HepG2 (cell line): Measurements from ENCODE around the gene CSMD2. TPM values are rescaled to one million over a fixed set of nuclear protein-coding genes. Genes with fewer than 3 reads are reported as not detected.

Experiments used
- ATAC-seq: fragments of 200-7000 bp; cut with Tn5 transposase; 3 replicates; pipeline ENCODE4 v1.9.1; 2020; ENCODE audit warnings: mild to moderate bottlenecking, moderate library complexity
- BruUV-seq: library from RNA; stranded (reverse); fragments of 400-500 nt; replicated peaks from 2 replicates; lab custom pipeline; 2021; lab: Mats Ljungman, UMichigan
- CTCF ChIA-PET: fragments of 300-600 bp; formaldehyde crosslinking; extraction: SDS; loops from one replicate; lab custom pipeline; 2021; ENCODE audit warnings: low total read pairs, inconsistent platforms, low intra/inter-chr PET ratio; lab: Yijun Ruan, JAX
- POLR2A ChIA-PET: fragments of 350-600 bp; sonication (Branson Sonifier 250); formaldehyde crosslinking; loops from one replicate; lab custom pipeline; 2020; ENCODE audit warnings: antibody characterized with exemption, inconsistent platforms; lab: Yijun Ruan, JAX
- DNase-seq: peaks from one replicate; pipeline ENCODE4 v3.0.0-alpha.2; 2015; ENCODE audit warnings: low spot score
- FAIRE-seq: peaks from 3 replicates; lab custom pipeline; 2011; peaks lifted over from hg19 to GRCh38; lab: Jason Lieb, UNC
- H2AFZ ChIP-seq: one replicate; pipeline ENCODE4 v1.6.1; 2011; ENCODE audit warnings: low read length, inconsistent platforms
- H3K27ac ChIP-seq: fragments of 300-600 bp; 3 replicates; pipeline ENCODE4 v1.8.0; 2011; ENCODE audit warnings: mixed run types, mild to moderate bottlenecking, mixed read lengths, low read length, inconsistent platforms; ENCODE audit not compliant: insufficient read depth; ENCODE audit errors: extremely low read length
- H3K27me3 ChIP-seq, 2 experiments: fragments of 200-600 bp in 1 of 2; 2 replicates in 1 of 2; 3 replicates in 1 of 2; pipeline versions ENCODE4 v1.6.0 to v1.8.0; 2011; ENCODE audit warnings: low read length in 2 of 2, mild to moderate bottlenecking in 2 of 2, moderate library complexity in 2 of 2, inconsistent platforms in 1 of 2; ENCODE audit not compliant: insufficient read depth in 2 of 2, control insufficient read depth in 1 of 2
- H3K36me3 ChIP-seq, 2 experiments: fragments of 200-600 bp in 1 of 2; replicated peaks in 1 of 2; 2 replicates in 1 of 2; 3 replicates in 1 of 2; pipeline versions ENCODE4 v1.5.1 to v1.8.0; 2011; ENCODE audit warnings: low read length in 2 of 2, inconsistent platforms in 1 of 2; ENCODE audit not compliant: insufficient read depth in 2 of 2, control insufficient read depth in 1 of 2
- H3K4me1 ChIP-seq: 2 replicates; pipeline ENCODE4 v1.5.1; 2012; ENCODE audit warnings: low read length, inconsistent platforms; ENCODE audit not compliant: insufficient read depth
- H3K4me2 ChIP-seq: 2 replicates; pipeline ENCODE4 v1.6.0; 2011; ENCODE audit warnings: low read depth, low read length, inconsistent platforms
- H3K4me3 ChIP-seq, 3 experiments: fragments of 200-600 bp in 1 of 3; sonication (generic), shearing (Covaris generic) in 1 of 3; replicated peaks in 1 of 3; 2 replicates each; pipeline ENCODE4 v1.5.1; 2011 to 2016; ENCODE audit warnings: low read length in 3 of 3, inconsistent platforms in 2 of 3, low read depth in 2 of 3, mild to moderate bottlenecking in 2 of 3, control low read depth in 1 of 3, mixed read lengths in 1 of 3; ENCODE audit not compliant: insufficient read depth in 1 of 3
- H3K79me2 ChIP-seq: one replicate; pipeline ENCODE4 v1.6.1; 2011; ENCODE audit warnings: low read length, inconsistent platforms; ENCODE audit not compliant: insufficient read depth
- H3K9ac ChIP-seq: 2 replicates; pipeline ENCODE4 v1.6.0; 2011; ENCODE audit warnings: mild to moderate bottlenecking, low read depth, low read length, inconsistent platforms; ENCODE audit not compliant: insufficient read depth
- H3K9me3 ChIP-seq: 2 replicates; pipeline ENCODE4 v1.5.1; 2012; ENCODE audit warnings: mild to moderate bottlenecking, low read length
- H4K20me1 ChIP-seq: 2 replicates; pipeline ENCODE4 v1.6.0; 2011; ENCODE audit warnings: inconsistent platforms, mild to moderate bottlenecking, low read length, moderate library complexity; ENCODE audit not compliant: insufficient read depth
- ASH2L ChIP-seq: fragments of 300-600, 200-600 bp; sonication (generic); IDR thresholded peaks from 2 replicates; pipeline ENCODE4 v1.7.0; 2017; ENCODE audit warnings: low read depth, mild to moderate bottlenecking, moderate library complexity, mixed read lengths, low read length; ENCODE audit not compliant: insufficient read length
- BCLAF1 ChIP-seq: fragments of 450-650 bp; IDR thresholded peaks from 2 replicates; pipeline ENCODE4 v1.6.1; 2017; ENCODE audit warnings: mild to moderate bottlenecking
- EP300 ChIP-seq, 3 experiments: sonication (generic) in 1 of 3; formaldehyde crosslinking in 1 of 3; IDR thresholded peaks; 2 replicates each; pipeline versions ENCODE4 v1.5.1 to v1.6.1; 2011 to 2020; ENCODE audit warnings: low read depth in 2 of 3, low read length in 2 of 3, borderline replicate concordance in 1 of 3, improper control_type of control experiment in 1 of 3, mild to moderate bottlenecking in 1 of 3, missing genetic modification reagents in 1 of 3, moderate library complexity in 1 of 3
- ERF ChIP-seq: IDR thresholded peaks from 2 replicates; pipeline ENCODE4 v1.6.1; 2018; ENCODE audit warnings: missing biosample characterization, missing genetic modification reagents
- HDAC1 ChIP-seq: sonication (generic); formaldehyde crosslinking; IDR thresholded peaks from 2 replicates; pipeline ENCODE4 v1.5.1; 2020; ENCODE audit warnings: mild to moderate bottlenecking, missing genetic modification reagents
- KDM5A ChIP-seq: fragments of 200-600 bp; sonication (generic); IDR thresholded peaks from 2 replicates; pipeline ENCODE4 v1.7.0; 2018; ENCODE audit warnings: antibody characterized with exemption, mild to moderate bottlenecking, low read length, borderline replicate concordance
- KMT2A ChIP-seq: sonication (generic); formaldehyde crosslinking; IDR thresholded peaks from 2 replicates; pipeline ENCODE4 v1.4.0; 2020; ENCODE audit warnings: missing genetic modification reagents
- MEIS1 ChIP-seq: sonication (generic); formaldehyde crosslinking; IDR thresholded peaks from 2 replicates; pipeline ENCODE4 v1.9.0; 2021; ENCODE audit warnings: mild to moderate bottlenecking, missing genetic modification reagents, moderate library complexity, borderline replicate concordance
- MIER3 ChIP-seq: IDR thresholded peaks from 2 replicates; pipeline ENCODE4 v1.6.1; 2016; ENCODE audit warnings: missing compliant biosample characterization, borderline replicate concordance
- POLR2AphosphoS5 ChIP-seq: IDR thresholded peaks from 2 replicates; pipeline ENCODE4 v1.6.1; 2012; ENCODE audit warnings: low read depth, low read length
- PRMT3 ChIP-seq: sonication (generic); formaldehyde crosslinking; IDR thresholded peaks from 2 replicates; pipeline ENCODE4 v1.8.1; 2022; ENCODE audit warnings: low read depth, mild to moderate bottlenecking, moderate library complexity, missing genetic modification reagents, borderline replicate concordance
- SETDB1 ChIP-seq: sonication (generic); formaldehyde crosslinking; IDR thresholded peaks from 2 replicates; pipeline ENCODE4 v1.5.1; 2020; ENCODE audit warnings: missing genetic modification reagents, mild to moderate bottlenecking, borderline replicate concordance
- ZNF562 ChIP-seq: sonication (generic); formaldehyde crosslinking; IDR thresholded peaks from 2 replicates; pipeline ENCODE4 v1.8.0; 2022; ENCODE audit warnings: missing genetic modification reagents, borderline replicate concordance
- ZNF672 ChIP-seq: sonication (generic); formaldehyde crosslinking; IDR thresholded peaks from 2 replicates; pipeline ENCODE4 v1.8.1; 2022; ENCODE audit warnings: missing genetic modification reagents
- WGBS: methylation state at CpG from one replicate; pipeline ENCODE4 v1.1.6; 2017; ENCODE audit warnings: low lambda C conversion rate; 5-methylcytosine and 5-hydroxymethylcytosine counted together
- in situ Hi-C: cut with HindIII; loops from 2 replicates; pipeline ENCODE4 v1.10.0; 2017; ENCODE audit warnings: low pct_unique_long_range_greater_than_20kb; ENCODE audit not compliant: extremely low pct_ligation_motif_present
- intact Hi-C: fragments of 100-400 bp; cut with micrococcal nuclease; formaldehyde crosslinking; loops from one replicate; pipeline ENCODE4 v1.10.0; 2022; ENCODE audit not compliant: unreplicated experiment
- polyA plus RNA-seq, 8 experiments: library from polyadenylated mRNA; depleted of rRNA in 3 of 8; stranded (reverse) in 7 of 8; unstranded in 1 of 8; fragments of >200 nt; fragmentation: Illumina TruSeq in 4 of 8; extraction: Trizol in 4 of 8; gene quantifications; 2 replicates each; pipeline versions ENCODE4 v1.2.1 to v1.2.3, GENCODE V29; 2011 to 2016; ENCODE audit warnings: low read depth in 4 of 8, missing spikeins in 1 of 8, mixed read lengths in 1 of 8; ENCODE audit not compliant: insufficient read depth in 1 of 8
- total RNA-seq, 5 experiments: library from RNA; depleted of rRNA; stranded (reverse); fragments of >200 nt; fragmentation: Illumina TruSeq; extraction: Trizol; gene quantifications; 2 replicates each; pipeline ENCODE4 v1.2.3, GENCODE V29; 2016; ENCODE audit warnings: low read depth in 1 of 5

The CSMD2 gene
- total and polyA plus RNA-seq, 2 of the 13 experiments (the other 11 are each of a cell fraction or from before 2014, with no cell fraction given), result not detected

- TF ChIP-seq SETDB1 (CRISPR knock-in tag) (no peak), EP300 (IDR thresholded peaks at IDR 0.05; ENCODE audit: low read depth in 2 of 2, low read length in 2 of 2) (no peak), EP300 (CRISPR knock-in tag; IDR thresholded peaks at IDR 0.05; ENCODE audit: borderline replicate concordance) (no peak)
These were observed 591.4 kb downstream of the CSMD2 start (continued) for GRCh38 chr1:33573661-33574060.

GRCh38 chr1:33572387-33572786 lies 592.6 kb downstream of the CSMD2 start:
- H3K27me3 ChIP-seq, result peaks cover 1 to 4% of the 10 kb centered on the region in 2 experiments; a peak in 3 of 5 replicates

More at GRCh38 chr1:33572387-33572786, 592.6 kb downstream of the CSMD2 start:
- Histone ChIP-seq H3K27ac (no peak overlapping the region), H3K79me2 (no peaks in the 10 kb centered on the region), H3K4me1 (no peaks in the 10 kb centered on the region), H3K9ac (no peak overlapping the region), H3K4me2 (no peak overlapping the region), H3K4me3 (no peak overlapping the region), H3K9me3 (no peaks in the 10 kb centered on the region)
- BruUV-seq, result no TSS peak
- WGBS, result 13% methylated on average over 5 of the region's 5 CpGs
- CTCF ChIA-PET, result no interaction called here
- DNase-seq, result no peak
- in situ Hi-C loops, result no loop called here
- no peak for TF ChIP-seq BCLAF1
- no peak for TF ChIP-seq PRMT3 (CRISPR knock-in tag)
- no peak for TF ChIP-seq ZNF672 (CRISPR knock-in tag)
- no peak for TF ChIP-seq ERF (CRISPR knock-in tag)
- TF ChIP-seq HDAC1 (CRISPR knock-in tag), result no peak
- TF ChIP-seq ZNF562, result no peak
- no peak for TF ChIP-seq POLR2AphosphoS5
- no peak for TF ChIP-seq MEIS1 (CRISPR knock-in tag)
- TF ChIP-seq MIER3 (CRISPR knock-in tag), result no peak
- no peak for TF ChIP-seq KMT2A
- TF ChIP-seq ASH2L, result no peak
- no peak for TF ChIP-seq KDM5A
- TF ChIP-seq, all 625 proteins: peak for 0
- FAIRE-seq (no peak), ATAC-seq (no peak)
- intact Hi-C loops, result no loop called here
- H3K36me3 ChIP-seq, result no peaks in the 10 kb centered on the region
- POLR2A ChIA-PET, result no interaction called here
- no peaks in the 10 kb centered on the region for H4K20me1 ChIP-seq
- no peak overlapping the region for H2AFZ ChIP-seq
